Activated CD4-positive, CD25-positive, alpha-beta regulatory T cell treated with anti-CD3 and anti-CD28 coated beads, Interleukin-2, amount 50 U/mL, for 72 hours (primary cell): Measurements from ENCODE around the gene ATAD3B.
"Not testable (repeated sequence)": the region's sequence is repeated elsewhere in the genome, so short reads cannot be mapped to it uniquely, and the experiment has no call there.

ENCODE experiments used
- DNase-seq: peaks from one replicate; pipeline ENCODE4 v3.0.0; 2021

The ATAD3B gene, protein sequence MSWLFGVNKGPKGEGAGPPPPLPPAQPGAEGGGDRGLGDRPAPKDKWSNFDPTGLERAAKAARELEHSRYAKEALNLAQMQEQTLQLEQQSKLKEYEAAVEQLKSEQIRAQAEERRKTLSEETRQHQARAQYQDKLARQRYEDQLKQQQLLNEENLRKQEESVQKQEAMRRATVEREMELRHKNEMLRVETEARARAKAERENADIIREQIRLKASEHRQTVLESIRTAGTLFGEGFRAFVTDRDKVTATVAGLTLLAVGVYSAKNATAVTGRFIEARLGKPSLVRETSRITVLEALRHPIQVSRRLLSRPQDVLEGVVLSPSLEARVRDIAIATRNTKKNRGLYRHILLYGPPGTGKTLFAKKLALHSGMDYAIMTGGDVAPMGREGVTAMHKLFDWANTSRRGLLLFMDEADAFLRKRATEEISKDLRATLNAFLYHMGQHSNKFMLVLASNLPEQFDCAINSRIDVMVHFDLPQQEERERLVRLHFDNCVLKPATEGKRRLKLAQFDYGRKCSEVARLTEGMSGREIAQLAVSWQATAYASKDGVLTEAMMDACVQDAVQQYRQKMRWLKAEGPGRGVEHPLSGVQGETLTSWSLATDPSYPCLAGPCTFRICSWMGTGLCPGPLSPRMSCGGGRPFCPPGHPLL

DNA sequence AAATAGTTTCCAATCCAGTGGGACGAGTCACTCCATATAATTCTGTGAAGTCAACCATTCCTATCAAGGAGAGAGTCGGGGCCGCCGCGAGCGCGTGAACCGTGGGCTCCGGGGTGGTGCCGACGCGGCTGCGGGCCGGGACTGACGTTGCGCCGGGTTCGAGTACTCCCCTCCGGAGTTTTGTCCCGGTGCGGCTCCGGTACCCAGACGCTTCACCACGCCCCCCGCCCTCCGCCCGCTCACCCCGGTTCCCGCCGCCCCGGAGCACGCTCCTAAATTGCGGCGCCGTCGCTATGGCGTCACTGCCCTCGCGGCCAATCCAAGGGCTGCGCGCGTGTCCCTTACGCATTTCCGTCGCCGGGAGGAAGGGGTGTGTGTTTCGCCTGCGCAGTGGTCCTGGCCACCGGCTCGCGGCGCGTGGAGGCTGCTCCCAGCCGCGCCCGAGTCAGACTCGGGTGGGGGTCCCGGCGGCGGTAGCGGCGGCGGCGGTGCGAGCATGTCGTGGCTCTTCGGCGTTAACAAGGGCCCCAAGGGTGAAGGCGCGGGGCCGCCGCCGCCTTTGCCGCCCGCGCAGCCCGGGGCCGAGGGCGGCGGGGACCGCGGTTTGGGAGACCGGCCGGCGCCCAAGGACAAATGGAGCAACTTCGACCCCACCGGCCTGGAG lies at the start of gene ATAD3B:
TSS of gene ATAD3B (plus strand) at position 377 of the 664 bp plus-strand sequence. CDS start at position 497, 120 bp downstream.
- peak; percentile 91 for DNase-seq

DNA sequence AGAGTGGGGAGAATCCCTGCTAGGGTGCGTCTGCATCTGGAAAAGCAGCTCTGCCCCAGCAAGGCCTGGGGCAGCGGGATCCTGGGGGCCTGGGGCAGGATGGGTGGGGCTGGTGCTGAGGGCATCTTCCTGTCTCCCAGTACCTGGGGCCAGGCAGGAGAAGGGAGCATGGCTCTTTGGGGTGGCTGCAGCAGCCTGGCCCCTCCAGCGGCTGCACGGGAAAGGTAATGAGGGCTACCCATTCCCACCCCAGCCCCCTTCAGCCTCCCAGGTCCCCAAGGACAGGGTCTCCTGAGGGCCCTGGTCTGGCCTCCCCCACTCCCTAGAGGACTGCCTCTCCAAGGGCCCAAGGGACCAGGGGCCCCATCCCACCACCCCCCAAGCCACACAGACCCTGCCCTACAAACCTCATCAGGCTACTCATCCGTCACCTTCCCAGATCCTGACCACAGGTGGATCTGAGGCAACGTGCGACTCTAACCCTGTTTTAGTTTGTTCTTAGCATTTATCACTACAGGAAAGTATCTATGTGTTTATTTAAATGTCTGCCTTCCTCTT lies 49.6 kb upstream of the ATAD3B start:
- no peak for DNase-seq

DNA sequence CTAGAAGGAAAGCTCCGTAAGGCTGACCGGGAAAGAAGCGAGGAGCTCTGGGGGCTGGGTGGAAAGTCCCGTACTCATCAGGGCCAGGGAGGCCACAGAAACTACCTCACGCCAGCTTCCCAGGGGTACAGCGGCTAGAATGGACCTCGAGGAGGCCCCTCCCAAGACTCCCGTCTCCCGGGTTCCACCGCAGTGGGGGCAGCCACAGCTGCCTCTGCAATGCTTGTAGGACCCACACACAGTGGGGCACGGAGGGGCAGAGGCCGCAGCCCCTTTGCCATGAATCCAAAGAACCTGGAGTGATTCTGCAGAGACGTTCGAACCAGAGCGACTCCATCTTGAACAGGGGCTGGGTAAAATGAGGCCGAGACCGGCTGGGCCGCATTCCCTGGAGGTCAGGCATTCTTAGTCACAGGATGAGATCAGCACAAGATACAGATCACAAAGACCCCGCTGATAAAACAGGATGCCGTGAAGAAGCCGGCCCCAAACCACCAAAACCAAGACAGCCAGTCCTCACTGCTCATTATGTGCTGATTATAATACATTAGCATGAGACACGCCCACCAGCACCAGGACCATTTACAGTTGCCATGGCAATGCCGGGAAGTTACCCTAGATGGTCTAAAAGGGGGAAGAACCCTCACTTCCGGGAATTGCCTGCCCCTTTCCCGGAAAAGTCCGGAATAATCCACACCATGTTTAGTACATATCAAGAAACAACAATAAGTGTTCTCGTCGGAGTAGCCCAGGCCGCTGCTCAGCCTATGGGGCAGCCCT lies 48.9 kb upstream of the ATAD3B start:
- no peak for DNase-seq

DNA sequence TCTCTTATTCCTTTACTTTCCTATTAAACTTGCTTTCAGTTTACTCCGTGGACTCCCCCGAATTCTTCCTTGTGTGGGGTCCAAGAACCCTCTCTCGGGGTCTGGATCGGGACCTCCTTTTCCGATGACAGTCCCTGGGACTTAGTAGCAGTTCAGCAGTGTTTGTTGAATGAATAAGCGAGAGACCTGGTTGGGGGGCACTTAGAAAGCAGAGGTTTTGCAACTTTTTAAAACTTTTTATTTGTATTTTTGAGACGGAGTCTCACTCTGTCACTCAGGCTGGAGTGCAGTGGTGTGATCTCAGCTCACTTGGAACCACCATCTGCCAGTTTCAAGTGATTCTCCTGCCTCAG lies 48.3 kb upstream of the ATAD3B start:
- no peak for DNase-seq

DNA sequence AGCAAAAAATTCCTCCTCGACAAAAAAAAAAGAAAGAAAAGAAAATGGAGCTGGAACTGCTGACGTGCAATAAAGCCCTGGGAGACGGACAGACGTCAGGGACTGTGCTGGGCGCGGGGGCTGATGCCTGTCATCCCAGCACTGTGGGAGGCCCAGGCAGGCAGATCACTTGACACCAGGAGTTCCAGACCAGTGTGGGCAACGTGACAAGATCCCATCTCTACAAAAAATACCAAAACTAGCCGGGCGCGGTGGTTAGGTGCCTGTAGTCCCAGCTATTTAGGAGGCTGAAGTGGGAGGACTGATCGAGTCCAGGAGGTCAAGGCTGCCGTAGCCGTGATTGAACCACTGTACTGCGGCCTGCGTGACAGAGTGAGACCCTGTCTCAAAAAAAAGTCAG lies 46.9 kb upstream of the ATAD3B start:
- DNase-seq, result no peak

DNA sequence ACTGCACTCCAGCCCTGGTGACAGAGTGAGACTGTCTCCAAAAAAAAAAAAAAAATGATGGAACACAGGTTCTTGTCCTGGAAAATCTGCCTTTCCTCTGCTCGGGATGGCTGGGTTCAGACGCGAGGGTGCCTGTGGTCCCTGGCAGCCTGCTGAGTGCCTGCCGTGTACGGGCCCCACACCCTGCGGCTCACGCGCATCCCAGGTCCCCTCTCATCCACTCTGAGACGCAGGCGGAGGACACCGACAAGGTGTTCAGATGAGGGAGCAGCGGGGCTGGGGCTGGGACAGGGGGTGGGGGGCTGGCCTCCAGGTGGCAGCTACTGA lies 46.2 kb upstream of the ATAD3B start:
- DNase-seq, result no peak

DNA sequence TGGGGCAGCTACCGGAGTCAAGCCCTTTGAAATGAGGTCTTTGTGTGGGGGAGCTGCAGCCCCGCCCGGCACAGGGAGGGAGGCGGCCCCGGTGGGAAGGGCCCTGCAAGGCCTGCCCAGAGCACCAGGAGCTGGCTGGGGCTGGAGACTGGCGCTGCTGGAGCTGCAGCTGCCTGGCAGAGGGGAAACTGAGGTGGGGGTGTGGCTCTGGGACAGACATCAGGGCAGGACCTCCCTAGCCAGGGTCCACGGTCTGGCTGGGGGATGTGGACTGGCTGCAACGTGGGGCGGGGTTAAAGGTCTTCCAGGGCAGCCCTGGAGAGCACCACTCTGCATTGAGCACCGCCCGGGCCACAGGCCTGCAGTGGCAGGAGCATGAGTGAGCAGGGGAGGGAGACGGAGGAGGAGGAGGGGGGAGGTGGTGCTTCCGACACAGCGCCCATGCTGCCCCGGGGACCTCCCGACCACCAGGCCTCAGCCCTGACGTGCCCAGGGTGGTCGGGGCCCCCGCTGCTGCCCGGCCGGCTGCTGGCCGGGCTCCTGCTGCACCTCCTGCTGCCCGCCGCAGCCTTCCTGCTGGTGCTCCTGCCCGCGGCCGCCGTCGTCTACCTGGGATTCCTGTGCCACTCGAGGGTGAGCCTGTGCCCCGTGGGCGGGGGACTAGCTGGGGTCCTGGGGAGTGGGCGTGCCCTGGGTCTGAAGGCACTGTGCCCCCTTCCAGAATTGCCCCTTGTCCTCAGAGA lies 45.6 kb upstream of the ATAD3B start:
- no peak for DNase-seq

DNA sequence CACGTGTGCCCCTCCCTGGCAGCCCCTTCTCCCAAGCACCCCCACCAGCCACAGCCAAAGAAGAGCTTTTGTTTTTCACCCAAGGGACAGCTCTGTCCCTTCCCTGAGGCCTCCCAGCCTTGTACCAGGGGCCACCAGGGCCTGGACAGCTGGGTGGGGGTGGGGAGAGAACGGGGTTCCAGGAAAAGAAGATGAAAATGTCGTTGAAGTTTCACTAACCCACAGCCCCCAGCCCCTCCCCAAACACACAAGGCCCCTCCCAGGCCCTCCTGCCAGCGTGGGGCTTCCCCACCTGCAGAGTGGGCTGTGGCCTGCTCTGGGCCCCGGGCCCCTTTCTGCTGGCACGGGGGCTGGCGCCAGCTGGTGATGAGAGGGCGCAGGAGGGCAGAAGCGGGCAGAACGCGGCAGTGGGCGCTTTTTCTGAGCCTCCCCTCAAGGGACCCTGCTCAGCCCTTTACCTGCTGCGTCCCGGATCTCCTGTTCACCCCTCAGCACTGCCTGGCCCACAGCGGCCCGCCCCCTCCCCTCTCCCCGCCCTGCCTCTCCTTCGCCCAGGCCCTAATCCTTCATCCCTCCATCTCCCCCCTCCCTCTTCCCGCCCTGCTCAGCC lies 45.0 kb upstream of the ATAD3B start:
- no peak for DNase-seq

DNA sequence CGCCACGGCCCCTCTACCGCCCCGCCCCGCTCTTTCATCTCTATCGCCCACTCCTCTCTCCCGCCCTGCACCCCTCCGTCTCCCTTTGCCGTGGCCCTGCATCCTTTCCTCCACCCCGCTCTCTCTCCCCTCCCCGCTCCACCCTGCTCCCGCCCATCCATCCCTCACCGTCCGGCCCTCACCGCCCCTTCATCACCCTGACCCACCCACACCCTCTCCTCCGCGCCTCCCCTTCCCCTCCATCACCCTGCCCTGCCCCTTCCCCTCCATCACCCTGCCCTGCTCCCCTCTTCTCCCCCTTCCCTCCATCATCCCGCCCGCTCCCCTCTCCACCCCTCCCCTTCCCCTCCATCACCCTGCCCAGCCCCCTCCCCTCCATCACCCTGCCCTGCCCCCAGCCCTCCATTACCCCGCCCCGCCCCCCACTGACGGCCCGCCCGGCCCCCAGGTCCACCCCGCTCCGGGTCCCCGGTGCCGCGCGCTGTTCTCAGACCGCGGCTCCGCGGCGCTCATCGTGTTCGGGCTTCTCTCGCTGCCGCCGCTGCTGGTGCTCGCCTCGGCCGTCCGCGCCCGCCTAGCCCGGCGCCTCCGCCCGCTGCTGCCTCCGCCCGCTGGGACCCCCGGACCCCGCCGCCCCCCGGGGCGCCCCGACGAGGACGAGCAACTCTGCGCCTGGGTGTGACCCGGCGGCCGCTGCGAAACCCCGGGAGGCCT lies 44.3 kb upstream of the ATAD3B start:
- DNase-seq, result peak; percentile 26

DNA sequence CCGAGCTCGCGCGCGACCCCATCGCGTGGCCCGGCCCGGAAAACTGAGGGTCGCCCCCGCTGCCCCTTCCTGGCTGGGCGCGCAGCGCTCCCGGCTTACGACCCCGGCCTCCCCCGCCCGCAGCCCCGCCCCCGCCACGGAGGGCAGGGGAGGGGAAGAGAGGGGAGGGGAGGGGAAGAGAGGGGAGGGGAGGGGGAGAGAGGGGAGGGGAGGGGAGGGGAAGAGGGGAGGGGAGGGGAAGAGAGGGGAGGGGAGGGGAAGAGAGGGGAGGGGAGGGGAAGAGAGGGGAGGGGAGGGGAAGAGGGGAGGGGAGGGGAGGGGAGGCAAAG lies 43.8 kb upstream of the ATAD3B start:
- DNase-seq, result no peak

DNA sequence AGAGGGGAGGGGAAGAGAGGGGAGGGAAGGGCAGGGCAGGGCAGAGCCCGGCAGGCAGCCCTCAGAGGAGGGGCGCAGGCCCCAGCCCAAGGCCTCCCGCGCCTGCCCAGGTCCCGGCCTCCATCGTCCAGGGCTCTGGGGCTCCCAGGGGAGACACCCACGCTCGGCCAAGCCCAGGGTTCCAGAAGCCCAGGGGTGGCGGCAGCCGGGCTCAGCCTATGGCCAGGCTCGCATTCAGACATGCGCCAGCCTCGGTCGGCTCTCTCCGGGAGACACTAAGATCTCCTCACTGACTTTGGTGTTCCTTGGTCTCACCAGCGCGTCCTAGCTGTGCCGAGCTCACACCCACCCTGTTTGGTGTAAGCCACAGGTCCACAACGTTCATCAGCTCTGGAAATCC lies 43.4 kb upstream of the ATAD3B start:
- DNase-seq, result no peak

DNA sequence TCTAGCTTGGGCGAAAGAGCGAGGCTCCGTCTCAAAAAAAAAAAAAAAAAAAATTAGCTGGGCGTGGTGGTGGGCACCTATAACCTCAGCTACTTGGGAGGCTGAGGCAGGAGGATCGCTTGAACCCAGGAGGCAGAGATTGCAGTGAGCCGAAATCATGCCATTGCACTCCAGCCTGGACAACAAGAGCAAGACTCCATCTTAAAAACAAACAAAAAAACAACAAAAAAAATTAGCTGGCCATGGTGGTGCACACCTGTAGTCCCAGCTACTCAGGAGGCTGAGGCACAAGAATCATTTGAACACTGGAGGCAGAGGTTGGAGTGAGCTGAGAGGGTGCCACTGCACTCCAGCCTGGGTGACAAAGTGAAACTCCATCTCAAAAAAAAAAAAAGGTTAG lies 42.6 kb upstream of the ATAD3B start:
- not testable (repeated sequence) for DNase-seq

DNA sequence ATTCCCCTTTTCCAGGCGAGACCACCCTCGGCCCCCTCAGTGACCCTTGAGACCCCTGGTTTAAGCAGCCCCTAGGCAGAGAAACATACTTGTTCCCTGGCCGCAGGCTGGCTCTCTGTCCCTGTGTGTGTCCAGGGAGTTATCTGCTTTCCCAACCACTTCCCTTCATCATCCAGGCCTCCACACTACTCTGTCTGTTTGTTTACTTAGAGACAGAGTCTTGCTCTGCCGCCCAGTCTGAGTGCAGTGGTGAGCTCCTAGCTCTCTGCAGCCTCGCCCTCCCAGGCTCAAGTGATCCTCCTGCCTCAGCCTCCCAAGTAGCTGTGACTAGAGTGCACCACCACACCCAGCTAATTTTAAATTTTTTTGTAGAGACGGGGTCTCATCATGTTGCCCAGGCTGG lies 41.9 kb upstream of the ATAD3B start:
- no peak for DNase-seq

DNA sequence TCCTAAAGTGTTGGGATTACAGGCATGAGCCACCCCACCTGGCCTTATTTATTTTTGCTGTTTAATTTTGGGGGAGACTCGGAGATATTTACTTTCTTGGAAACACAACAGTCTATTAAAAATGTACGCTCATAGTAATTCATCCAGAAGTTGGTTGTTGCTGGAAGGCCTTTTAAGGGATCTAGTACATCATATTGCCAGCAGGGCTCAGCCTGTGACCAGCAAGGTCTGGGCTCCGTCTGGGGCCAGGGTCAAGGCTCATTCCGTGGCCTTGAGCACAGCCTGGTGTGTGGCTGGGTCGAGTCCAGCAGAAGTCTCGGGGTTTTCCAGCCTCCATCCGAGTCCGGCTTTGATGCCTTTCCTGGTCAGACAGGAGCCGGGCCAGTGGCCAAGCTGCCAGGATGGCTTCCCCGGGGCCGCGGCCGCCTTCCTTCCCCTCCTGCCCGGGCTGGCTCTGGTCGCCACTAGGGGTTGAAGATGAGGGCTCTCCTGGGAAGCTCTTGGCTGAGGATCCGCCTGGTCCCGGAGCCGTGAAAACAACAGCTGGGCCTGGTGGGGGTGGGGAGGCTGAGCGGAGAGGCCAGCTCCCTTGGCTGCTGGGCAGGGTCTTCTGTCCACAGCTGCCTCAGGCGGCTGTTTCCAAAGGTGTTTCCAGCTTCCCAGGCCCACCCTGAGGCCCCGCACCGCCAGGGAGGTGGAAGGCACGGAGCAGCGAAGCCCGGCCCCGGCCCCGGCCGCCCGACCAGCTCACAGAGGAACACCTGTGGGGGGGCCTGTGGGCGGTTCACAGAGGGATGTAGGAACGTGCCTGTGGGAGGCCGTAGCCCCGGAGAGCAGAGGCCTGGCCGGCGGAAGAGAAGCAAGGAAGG lies 41.2 kb upstream of the ATAD3B start:
- DNase-seq, result no peak

DNA sequence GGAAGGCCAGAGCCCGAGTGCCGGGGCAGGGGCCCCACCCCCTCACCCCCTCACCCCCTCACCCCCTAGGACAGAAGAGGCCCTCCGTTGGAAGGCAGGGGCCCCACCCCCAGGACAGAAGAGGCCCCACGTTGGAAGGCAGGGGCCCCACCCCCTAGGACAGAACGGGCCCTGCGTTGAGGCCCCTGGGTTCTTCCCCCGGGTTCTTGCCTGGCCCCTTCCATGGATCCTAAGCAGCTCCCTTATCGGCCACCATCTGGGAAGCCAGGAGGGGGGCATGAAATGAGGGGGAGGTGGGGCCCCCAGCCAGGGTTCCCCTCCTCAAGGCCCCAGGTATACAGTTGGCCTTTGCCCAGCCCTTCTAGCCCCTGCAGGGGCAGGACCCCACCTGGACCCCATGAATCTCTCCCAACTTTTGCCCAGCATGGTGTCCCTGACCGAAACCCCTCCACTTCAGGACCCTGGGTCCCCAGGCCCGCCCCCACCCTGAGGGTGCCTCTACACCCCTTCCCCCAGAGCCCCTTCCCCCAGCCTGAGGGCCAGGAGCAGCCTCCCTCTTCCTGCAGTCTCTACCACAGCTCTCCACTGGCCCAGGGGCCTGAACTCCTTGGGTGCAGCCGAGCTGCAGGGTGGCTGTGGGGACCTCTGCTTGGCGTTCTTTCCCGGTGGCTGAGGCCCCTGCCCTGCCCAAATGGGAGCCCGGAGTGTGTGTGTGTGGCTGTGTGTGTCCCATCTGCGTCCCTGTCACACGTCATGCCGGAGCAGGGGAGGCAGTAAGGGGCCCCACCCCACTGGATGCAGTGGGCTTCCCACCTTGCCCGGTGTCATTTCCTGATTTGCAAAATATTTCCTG lies 40.3 kb upstream of the ATAD3B start:
- DNase-seq, result no peak

DNA sequence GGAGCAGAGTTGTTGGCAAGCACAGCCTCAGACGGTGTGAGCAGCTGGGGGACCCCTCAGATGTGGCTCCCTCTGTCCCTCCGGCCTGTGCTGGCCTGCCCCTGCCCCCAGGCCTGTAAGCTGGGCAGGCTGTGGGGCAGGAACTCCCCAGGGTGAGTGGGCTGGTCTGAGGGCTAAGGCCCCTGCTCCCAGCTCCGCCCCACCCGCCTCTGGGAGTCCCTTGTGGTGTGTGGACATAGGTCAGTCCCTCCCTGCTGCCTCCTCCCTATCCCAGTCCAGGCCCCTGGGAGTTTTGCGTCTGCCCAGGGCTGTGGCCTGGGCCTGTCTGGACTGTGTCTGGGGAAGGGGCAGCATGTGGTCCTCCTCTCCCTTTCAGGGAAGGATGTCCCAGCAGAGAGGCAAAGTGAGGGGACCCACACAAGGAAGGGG lies 39.7 kb upstream of the ATAD3B start:
- DNase-seq, result no peak

DNA sequence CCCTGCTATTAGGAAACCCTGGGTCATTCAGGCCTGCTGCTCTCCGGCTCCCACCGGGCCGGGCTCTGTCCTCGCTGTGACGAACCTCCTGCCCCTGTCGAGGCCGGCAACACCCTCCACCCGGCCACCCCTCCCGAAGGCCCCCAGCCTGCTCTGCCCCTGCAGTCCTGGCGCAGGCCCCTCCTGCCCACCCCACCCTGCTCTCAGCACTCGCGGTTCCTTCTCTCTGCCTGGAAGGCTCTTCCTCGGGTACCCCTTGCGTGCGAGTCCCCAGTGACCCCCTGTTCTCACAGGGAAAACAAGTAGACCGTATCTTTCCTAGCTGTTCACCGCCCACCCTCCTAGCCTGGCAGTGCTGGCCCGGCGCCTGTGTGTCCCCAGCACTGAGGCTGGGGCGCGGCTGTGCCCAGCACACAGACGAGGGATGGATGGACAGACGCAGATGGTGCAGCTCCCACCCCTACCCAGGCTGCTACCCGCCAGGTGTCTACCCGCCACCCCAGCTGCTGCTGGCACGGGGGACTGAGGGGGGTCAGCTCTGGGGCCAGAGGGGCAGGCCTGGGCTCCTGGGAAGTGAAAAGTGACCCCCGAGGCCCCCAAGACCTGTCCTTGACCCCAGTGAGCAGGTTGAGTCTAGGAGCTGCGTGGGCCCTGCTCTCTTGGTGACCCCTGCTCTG lies 39.2 kb upstream of the ATAD3B start:
- DNase-seq, result no peak

DNA sequence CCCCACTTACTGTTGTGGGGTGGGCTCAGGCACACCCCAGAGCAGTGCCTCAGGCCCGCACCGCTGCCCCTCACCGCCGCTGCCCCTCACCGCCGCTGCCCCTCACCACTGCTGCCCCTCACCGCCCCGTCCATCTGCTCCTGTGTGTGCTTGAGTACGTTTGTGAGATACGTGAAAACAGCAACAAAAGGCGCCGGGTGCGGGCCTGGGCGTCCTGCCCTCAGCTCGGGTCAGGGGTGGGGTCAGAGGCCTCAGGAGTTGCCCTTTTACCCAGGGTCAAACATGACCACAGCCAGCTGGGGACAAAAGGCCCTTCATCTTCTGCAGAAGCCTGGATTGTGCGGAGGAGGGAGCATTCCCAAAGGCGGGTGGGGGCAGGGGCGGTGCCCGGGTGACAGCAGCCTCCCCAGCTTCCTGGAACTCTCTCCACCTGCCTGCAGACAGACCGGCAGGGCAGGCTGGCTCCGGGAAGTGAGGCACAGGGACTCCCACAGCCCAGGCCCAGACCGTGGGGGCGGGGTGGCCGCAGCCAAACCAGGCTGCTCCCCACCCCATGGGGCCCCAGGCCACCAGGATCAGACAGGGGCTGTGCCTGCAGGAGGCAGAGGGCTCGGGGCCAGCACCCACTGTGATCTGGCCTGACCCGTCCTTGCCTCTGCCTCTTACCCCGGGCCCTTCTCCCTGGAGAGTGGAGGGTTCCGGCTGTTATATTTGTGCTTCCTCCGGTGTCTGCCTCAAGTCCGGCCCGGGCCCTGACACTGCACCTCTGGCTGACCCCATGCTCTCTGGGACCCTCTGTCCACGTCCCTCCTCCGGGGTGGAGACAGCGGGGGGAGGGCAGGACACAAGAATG lies 38.4 kb upstream of the ATAD3B start:
- peak; percentile 28 for DNase-seq
